GM12864 (cell line): Measurements from ENCODE around the gene RFTN1.

ENCODE experiments used
- DNase-seq: peaks from one replicate; pipeline ENCODE4 v3.0.0-alpha.2; 2011; ENCODE audit warnings: low read depth
- H3K4me3 ChIP-seq: 2 replicates; pipeline ENCODE4 v1.5.1; 2011; ENCODE audit warnings: mild to moderate bottlenecking, low read depth, low read length, control low read depth
- TF ChIP-seq, protein P1 (sequence below): IDR thresholded peaks from 2 replicates; pipeline ENCODE4 v1.5.1; 2011; ENCODE audit warnings: low read depth, mild to moderate bottlenecking, moderate library complexity, low read length, control low read depth, inconsistent platforms; ENCODE audit errors: missing control alignments

RFTN1 gene

DNA sequence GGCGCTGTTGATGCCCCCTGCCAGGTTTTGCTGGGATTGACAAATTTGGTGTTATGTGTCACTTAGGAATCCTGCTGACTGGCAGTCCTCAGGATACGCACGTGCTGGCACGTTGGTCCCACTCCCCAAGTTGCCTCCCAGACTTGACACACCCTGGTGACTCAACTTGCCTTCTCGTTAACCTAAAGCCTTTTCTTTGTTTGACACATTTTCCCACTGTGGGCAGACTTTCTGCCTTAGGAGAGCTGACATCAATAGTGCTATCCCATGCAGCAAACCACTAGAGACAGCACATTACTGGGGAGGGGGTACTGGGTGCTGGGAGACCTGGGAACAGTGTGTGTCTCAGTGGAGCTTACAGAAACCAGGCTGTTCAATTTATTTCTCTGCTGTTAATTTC, 144.2 kb downstream of the RFTN1 start:
- TF ChIP-seq, protein P1, sequence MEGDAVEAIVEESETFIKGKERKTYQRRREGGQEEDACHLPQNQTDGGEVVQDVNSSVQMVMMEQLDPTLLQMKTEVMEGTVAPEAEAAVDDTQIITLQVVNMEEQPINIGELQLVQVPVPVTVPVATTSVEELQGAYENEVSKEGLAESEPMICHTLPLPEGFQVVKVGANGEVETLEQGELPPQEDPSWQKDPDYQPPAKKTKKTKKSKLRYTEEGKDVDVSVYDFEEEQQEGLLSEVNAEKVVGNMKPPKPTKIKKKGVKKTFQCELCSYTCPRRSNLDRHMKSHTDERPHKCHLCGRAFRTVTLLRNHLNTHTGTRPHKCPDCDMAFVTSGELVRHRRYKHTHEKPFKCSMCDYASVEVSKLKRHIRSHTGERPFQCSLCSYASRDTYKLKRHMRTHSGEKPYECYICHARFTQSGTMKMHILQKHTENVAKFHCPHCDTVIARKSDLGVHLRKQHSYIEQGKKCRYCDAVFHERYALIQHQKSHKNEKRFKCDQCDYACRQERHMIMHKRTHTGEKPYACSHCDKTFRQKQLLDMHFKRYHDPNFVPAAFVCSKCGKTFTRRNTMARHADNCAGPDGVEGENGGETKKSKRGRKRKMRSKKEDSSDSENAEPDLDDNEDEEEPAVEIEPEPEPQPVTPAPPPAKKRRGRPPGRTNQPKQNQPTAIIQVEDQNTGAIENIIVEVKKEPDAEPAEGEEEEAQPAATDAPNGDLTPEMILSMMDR = no peak
- no peak overlapping the region for H3K4me3 ChIP-seq
- no peak for DNase-seq

DNA sequence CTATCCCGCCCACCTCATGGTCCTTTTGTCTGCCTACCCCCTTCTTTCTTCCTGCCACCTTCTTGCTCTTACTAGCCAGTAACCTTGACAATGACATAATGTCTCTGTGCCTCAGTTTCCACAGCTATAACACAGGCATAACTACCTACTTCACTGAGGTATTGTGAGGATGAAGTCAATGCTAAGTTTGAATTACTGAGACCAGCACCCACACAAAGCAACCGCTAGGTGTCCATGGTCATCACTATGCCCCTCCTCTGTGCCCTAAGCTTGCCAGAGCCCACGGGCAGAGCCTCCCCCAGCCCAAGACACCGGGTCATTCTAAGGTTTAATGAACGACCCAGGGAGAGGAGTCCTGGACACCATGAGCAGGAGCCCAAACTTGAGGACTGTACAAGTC, 146.9 kb downstream of the RFTN1 start:
- no peak overlapping the region for H3K4me3 ChIP-seq
- TF ChIP-seq, protein P1 = no peak
- no peak for DNase-seq

DNA sequence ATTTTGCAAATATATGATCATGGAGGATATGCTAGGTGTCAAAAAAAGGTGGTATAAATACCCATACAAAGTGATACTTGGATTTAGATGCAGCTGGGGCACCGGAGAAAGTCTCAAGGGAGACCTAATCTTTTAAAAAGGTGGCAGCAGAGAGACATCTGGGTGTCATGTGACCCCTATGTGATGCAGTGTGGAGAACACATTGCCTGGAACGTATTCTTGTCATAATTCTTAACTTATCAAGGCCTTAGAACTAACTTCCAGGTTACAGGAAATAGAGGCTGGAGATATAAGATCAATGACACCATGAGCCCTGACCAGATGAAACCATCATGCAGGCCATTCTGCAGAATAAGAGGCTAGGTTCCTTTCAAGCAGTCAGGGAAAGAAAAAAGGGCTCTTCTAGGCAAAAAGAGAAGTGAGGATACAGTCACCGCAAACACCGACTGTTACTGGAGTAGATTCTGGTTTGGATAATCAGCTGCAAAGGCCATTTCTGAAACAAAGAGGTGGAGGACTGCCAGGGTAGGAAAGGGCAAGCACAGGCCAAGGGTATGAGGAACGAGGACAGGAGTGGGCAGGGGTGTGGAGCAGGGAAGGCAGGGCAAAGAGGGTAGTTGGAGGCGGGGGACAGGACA, 147.9 kb downstream of the RFTN1 start:
- TF ChIP-seq, protein P1 = no peak
- no peak for DNase-seq
- no peak overlapping the region for H3K4me3 ChIP-seq

DNA sequence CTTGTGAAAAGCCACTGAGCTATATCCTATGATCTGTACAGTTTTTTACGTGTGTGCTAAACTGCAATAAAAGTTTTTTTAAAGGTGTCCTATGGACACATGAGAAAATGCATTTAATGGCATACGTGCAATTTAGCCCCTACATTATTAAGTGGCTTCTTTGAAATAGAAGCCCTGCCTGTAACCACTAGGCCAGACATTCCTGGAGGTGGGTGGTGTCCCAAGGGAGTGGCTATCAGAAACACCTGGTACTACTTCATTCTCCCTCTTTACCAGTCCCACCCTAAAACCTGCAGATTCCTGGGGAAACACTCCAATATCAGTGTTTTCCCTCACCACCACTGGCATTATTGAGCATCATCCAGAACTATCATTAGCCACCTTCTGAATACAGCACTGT, 148.5 kb downstream of the RFTN1 start:
- TF ChIP-seq, protein P1 = no peak
- no peak overlapping the region for H3K4me3 ChIP-seq
- DNase-seq = no peak

DNA sequence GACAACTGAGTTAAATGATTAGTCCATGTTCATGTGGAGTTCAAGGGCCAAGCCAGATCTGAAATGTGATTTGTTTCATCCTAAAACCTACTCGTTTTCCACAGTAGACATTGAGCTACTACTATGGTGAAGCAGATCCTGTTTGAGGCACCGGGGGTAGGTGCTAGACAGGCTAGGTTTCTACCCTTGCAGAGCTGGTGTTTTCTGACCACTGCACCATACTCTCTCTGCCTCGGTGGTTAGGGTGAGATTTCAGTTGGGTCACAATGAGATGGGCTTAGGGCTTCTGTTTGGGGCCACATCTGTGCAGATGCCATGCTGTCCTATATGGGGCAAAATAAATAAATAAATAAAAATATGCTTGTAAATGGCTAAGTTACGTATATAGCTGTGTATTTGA, 149.2 kb downstream of the RFTN1 start:
- no peak for DNase-seq
- TF ChIP-seq, protein P1 = no peak
- no peak overlapping the region for H3K4me3 ChIP-seq

DNA sequence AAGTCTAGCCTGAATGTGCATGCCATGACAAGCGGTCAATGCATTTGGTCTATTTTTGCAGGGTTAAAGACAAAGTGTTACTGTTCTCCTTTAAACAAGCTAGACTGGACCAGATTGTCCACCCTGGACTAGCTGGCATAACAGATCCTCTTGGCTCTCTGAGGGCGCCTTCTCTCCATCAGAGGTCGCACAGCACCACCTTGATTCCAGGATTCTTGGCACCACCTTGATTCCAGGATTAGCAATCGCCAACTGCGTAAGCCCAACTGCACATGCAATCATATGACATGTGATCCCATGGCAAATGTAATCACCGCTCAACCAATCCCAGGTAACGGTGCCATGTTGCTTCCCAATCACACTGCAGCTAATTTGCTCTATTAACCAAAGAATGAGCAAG, 149.9 kb downstream of the RFTN1 start:
- DNase-seq = no peak
- TF ChIP-seq, protein P1 = no peak
- no peak overlapping the region for H3K4me3 ChIP-seq

DNA sequence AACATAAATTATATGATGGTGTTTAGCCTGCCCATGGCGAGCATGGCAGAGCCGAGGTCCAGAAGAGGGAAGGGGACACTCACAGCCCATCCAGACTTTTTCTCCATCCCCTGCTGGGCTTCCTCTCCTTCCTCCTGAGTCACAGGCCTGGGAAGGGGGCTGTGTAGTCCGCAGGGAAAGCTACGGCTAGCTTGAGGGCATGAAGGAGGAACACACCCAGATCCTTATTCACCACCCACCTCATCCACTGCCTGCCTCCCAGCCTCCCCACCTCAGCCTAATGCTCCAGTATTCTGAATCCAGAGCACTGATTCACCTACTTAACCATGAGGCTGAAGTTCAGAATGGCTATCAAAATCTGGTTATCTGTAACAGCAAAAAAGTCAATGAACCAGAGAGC, 150.7 kb downstream of the RFTN1 start:
- DNase-seq = no peak
- H3K4me3 ChIP-seq = no peak overlapping the region
- TF ChIP-seq, protein P1 = no peak
